SK-N-SH treated with all-trans-retinoic acid at 6 μM for 48 hours (cell line): ENCODE results near the gene NBAS.

Experiments
- CREB5 ChIP-seq: fragments of 250-450 bp; sonication (Bioruptor Pico); IDR thresholded peaks from 2 replicates; pipeline ENCODE4 v1.5.1; 2020; ENCODE audit warnings: low read depth, mild to moderate bottlenecking, moderate library complexity
- PATZ1 ChIP-seq: fragments of 250-450 bp; sonication (Bioruptor Pico); IDR thresholded peaks from 2 replicates; pipeline ENCODE4 v1.8.0; 2020; ENCODE audit warnings: mild to moderate bottlenecking, moderate library complexity, borderline replicate concordance
- SNAI2 ChIP-seq: fragments of 250-450 bp; sonication (Bioruptor Pico); IDR thresholded peaks from 2 replicates; pipeline ENCODE4 v1.5.0; 2020; ENCODE audit warnings: mild to moderate bottlenecking, moderate library complexity
- ZNF8 ChIP-seq: fragments of 450-650 bp; formaldehyde crosslinking; IDR thresholded peaks from 2 replicates; pipeline ENCODE4 v1.5.0; 2020; ENCODE audit warnings: mild to moderate bottlenecking, moderate library complexity

- TF ChIP-seq ZNF8 (no peak), SNAI2 (CRISPR knock-in tag) (no peak), PATZ1 (CRISPR knock-in tag) (no peak), CREB5 (no peak)
Observed at GRCh38 chr2:15554525-15555218, 6.5 kb downstream of the NBAS start.
